GM23338 (cell line): ENCODE results near the gene MTA3. TPM values are rescaled to one million over a fixed set of nuclear protein-coding genes. Genes with fewer than 3 reads are reported as not detected.

Experiments
- ATAC-seq: fragments of 200-7000 bp; cut with Tn5 transposase; 3 replicates; pipeline ENCODE4 v1.9.1; 2020
- DNase-seq: peaks from one replicate; pipeline ENCODE4 v3.0.0-alpha.2; 2015; ENCODE audit warnings: low spot score
- H2AFZ ChIP-seq: fragments of 200-600 bp; sonication (generic); 2 replicates; pipeline ENCODE4 v1.8.0; 2016; ENCODE audit warnings: antibody characterized with exemption, mild to moderate bottlenecking, moderate library complexity
- H3F3A ChIP-seq: fragments of 200-600 bp; sonication (generic); replicated peaks from 2 replicates; pipeline ENCODE4 v1.8.0; 2017; ENCODE audit warnings: antibody characterized with exemption, mixed run types, low read depth
- H3K27ac ChIP-seq: fragments of 200-600 bp; sonication (generic); 2 replicates; pipeline ENCODE4 v1.6.1; 2016; ENCODE audit warnings: low read depth
- H3K27me3 ChIP-seq: fragments of 200-600 bp; sonication (generic); 2 replicates; pipeline ENCODE4 v1.8.0; 2016; ENCODE audit warnings: mild to moderate bottlenecking, mixed run types, moderate library complexity; ENCODE audit not compliant: insufficient read depth
- H3K36me3 ChIP-seq: fragments of 200-600 bp; sonication (generic); 2 replicates; pipeline ENCODE4 v1.8.0; 2016; ENCODE audit warnings: mild to moderate bottlenecking; ENCODE audit not compliant: insufficient read depth
- H3K4me1 ChIP-seq: fragments of 200-600 bp; sonication (generic); 2 replicates; pipeline ENCODE4 v1.8.0; 2016; ENCODE audit warnings: mild to moderate bottlenecking, moderate library complexity; ENCODE audit not compliant: insufficient read depth
- H3K4me2 ChIP-seq: fragments of 200-600 bp; sonication (generic); 2 replicates; pipeline ENCODE4 v1.7.1; 2017; ENCODE audit warnings: mixed run types
- H3K4me3 ChIP-seq: fragments of 200-600 bp; sonication (generic); 2 replicates; pipeline ENCODE4 v1.6.1; 2016; ENCODE audit warnings: mixed run types
- H3K79me2 ChIP-seq: fragments of 200-600 bp; sonication (generic); replicated peaks from 2 replicates; pipeline ENCODE4 v1.8.0; 2017; ENCODE audit warnings: mild to moderate bottlenecking; ENCODE audit not compliant: insufficient read depth
- H3K9me2 ChIP-seq: fragments of 200-600 bp; sonication (generic); 2 replicates; pipeline ENCODE4 v1.8.0; 2017; ENCODE audit not compliant: insufficient read depth
- H4K20me1 ChIP-seq: fragments of 200-600 bp; sonication (generic); replicated peaks from 2 replicates; pipeline ENCODE4 v1.8.0; 2017; ENCODE audit warnings: mild to moderate bottlenecking; ENCODE audit not compliant: insufficient read depth
- H3K27ac Mint-ChIP-seq: 2 replicates; pipeline ENCODE4 v1.8.0; 2020; ENCODE audit warnings: inconsistent platforms, mild to moderate bottlenecking, moderate library complexity, mixed read lengths
- H3K27me3 Mint-ChIP-seq: 3 replicates; pipeline ENCODE4 v1.8.0; 2022; ENCODE audit warnings: low read depth, mild to moderate bottlenecking, moderate library complexity, mixed read lengths, inconsistent platforms; ENCODE audit not compliant: insufficient read depth, poor library complexity
- H3K36me3 Mint-ChIP-seq: 3 replicates; pipeline ENCODE4 v1.8.0; 2021; ENCODE audit warnings: low read depth, mild to moderate bottlenecking, inconsistent platforms, moderate library complexity, mixed read lengths
- H3K4me1 Mint-ChIP-seq: 3 replicates; pipeline ENCODE4 v1.8.0; 2020; ENCODE audit warnings: mild to moderate bottlenecking, inconsistent platforms, mixed read lengths
- H3K4me3 Mint-ChIP-seq: 3 replicates; pipeline ENCODE4 v1.8.0; 2021; ENCODE audit warnings: moderate library complexity, mild to moderate bottlenecking, inconsistent platforms, mixed read lengths
- H3K9me3 Mint-ChIP-seq: 3 replicates; pipeline ENCODE4 v1.8.0; 2020; ENCODE audit warnings: moderate library complexity, mild to moderate bottlenecking, inconsistent platforms, mixed read lengths
- CTCF ChIP-seq, 2 experiments: fragments of 200-600 bp in 1 of 2; sonication (generic) in 1 of 2; conservative IDR thresholded peaks; 2 replicates each; pipeline versions ENCODE4 v1.5.1 to v1.6.1; 2016 to 2017; ENCODE audit warnings: antibody characterized with exemption in 2 of 2, low read depth in 2 of 2, mild to moderate bottlenecking in 2 of 2, moderate library complexity in 1 of 2
- EZH2 ChIP-seq: fragments of 200-600 bp; sonication (generic); IDR thresholded peaks from one replicate; pipeline ENCODE4 v1.8.0; 2017; ENCODE audit warnings: antibody characterized with exemption, mild to moderate bottlenecking, low read depth; ENCODE audit not compliant: unreplicated experiment
- NANOG ChIP-seq: IDR thresholded peaks from 2 replicates; pipeline ENCODE4 v1.6.1; 2016; ENCODE audit warnings: antibody characterized with exemption, borderline replicate concordance
- STAT1 ChIP-seq: IDR thresholded peaks from one replicate; pipeline ENCODE4 v1.6.1; 2016; ENCODE audit warnings: antibody characterized with exemption; ENCODE audit not compliant: unreplicated experiment
- ZNF114 ChIP-seq: fragments of 250-450 bp; sonication (Bioruptor Pico); IDR thresholded peaks from 2 replicates; pipeline ENCODE4 v1.5.0; 2020; ENCODE audit warnings: mild to moderate bottlenecking, moderate library complexity
- ZNF331 ChIP-seq: fragments of 250-450 bp; sonication (Bioruptor Pico); IDR thresholded peaks from 2 replicates; pipeline ENCODE4 v1.5.0; 2020; ENCODE audit warnings: low read depth, mild to moderate bottlenecking, moderate library complexity
- polyA plus RNA-seq: library from polyadenylated mRNA; unstranded; fragments of >200 nt; fragmentation: Nextera tagmentation; extraction: Ambion mirVana; gene quantifications from 2 replicates; pipeline ENCODE4 v1.2.1, GENCODE V29; 2016
- total RNA-seq: library from RNA; depleted of rRNA; stranded (reverse); fragments of >200 nt; shearing (Covaris generic); gene quantifications from 2 replicates; pipeline ENCODE4 v1.2.3, GENCODE V29; 2014
- TF ChIP-seq, protein P1 (sequence below): fragments of 250-450 bp; sonication (Bioruptor Pico); IDR thresholded peaks from 2 replicates; pipeline ENCODE4 v1.5.0; 2020; ENCODE audit warnings: mild to moderate bottlenecking, moderate library complexity
- TF ChIP-seq, protein P2 (sequence below): IDR thresholded peaks from 2 replicates; pipeline ENCODE4 v1.6.1; 2016; ENCODE audit warnings: antibody characterized with exemption
- TF ChIP-seq, protein P3 (sequence below): IDR thresholded peaks from one replicate; pipeline ENCODE4 v1.6.1; 2018; ENCODE audit warnings: antibody characterized with exemption; ENCODE audit not compliant: unreplicated experiment

Gene MTA3
- total and polyA plus RNA-seq, 2 experiments from 2014 or later = 162 to 208 TPM

DNA sequence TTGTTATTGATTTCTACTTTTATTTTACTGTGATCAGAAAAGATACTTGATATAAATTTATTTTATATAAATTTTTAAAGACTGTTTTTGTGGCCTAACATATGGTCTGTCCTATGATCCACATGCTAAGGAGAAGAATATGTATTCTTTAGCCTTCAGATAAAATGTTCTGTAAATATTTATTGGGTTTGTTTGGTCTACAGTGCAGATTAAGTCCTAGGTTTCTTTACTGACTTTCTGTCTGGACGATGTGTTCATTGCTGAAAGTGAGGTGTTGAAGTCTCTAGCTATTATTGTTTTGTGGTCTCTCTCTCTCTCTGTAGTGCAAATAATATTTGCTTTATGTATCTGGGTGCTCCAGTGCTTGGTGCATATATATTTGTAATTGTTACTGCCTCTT, 165.4 kb downstream of the MTA3 start:
- Histone ChIP-seq H3K4me2 (no peak overlapping the region), H3K4me3 (no peak overlapping the region), H3K36me3 (no peaks in the 10 kb centered on the region), H2AFZ (no peak overlapping the region), H3F3A (no peaks in the 10 kb centered on the region), H4K20me1 (no peaks in the 10 kb centered on the region), H3K79me2 (no peaks in the 10 kb centered on the region), H3K27me3 (no peaks in the 10 kb centered on the region), H3K27ac (no peak overlapping the region), H3K4me1 (no peaks in the 10 kb centered on the region), H3K9me2 (no peaks in the 10 kb centered on the region; the same call in 1 of the 2 replicates)
- Mint-ChIP-seq H3K9me3 (peaks cover 20% of the 10 kb centered on the region), H3K36me3 (peaks cover 62% of the 10 kb centered on the region), H3K4me1 (peaks cover 15% of the 10 kb centered on the region), H3K4me3 (no peak overlapping the region), H3K27ac (no peak overlapping the region), H3K27me3 (peaks cover 7% of the 10 kb centered on the region)
- DNase-seq (no peak), ATAC-seq (no peak)
- TF ChIP-seq NANOG (no peak), ZNF331 (CRISPR knock-in tag) (no peak), ZNF114 (no peak), EZH2 (no peak), CTCF (conservative IDR thresholded peaks at IDR 0.05; ENCODE audit: low read depth in 2 of 2) (no peak), STAT1 (no peak)
- TF ChIP-seq, protein P1, sequence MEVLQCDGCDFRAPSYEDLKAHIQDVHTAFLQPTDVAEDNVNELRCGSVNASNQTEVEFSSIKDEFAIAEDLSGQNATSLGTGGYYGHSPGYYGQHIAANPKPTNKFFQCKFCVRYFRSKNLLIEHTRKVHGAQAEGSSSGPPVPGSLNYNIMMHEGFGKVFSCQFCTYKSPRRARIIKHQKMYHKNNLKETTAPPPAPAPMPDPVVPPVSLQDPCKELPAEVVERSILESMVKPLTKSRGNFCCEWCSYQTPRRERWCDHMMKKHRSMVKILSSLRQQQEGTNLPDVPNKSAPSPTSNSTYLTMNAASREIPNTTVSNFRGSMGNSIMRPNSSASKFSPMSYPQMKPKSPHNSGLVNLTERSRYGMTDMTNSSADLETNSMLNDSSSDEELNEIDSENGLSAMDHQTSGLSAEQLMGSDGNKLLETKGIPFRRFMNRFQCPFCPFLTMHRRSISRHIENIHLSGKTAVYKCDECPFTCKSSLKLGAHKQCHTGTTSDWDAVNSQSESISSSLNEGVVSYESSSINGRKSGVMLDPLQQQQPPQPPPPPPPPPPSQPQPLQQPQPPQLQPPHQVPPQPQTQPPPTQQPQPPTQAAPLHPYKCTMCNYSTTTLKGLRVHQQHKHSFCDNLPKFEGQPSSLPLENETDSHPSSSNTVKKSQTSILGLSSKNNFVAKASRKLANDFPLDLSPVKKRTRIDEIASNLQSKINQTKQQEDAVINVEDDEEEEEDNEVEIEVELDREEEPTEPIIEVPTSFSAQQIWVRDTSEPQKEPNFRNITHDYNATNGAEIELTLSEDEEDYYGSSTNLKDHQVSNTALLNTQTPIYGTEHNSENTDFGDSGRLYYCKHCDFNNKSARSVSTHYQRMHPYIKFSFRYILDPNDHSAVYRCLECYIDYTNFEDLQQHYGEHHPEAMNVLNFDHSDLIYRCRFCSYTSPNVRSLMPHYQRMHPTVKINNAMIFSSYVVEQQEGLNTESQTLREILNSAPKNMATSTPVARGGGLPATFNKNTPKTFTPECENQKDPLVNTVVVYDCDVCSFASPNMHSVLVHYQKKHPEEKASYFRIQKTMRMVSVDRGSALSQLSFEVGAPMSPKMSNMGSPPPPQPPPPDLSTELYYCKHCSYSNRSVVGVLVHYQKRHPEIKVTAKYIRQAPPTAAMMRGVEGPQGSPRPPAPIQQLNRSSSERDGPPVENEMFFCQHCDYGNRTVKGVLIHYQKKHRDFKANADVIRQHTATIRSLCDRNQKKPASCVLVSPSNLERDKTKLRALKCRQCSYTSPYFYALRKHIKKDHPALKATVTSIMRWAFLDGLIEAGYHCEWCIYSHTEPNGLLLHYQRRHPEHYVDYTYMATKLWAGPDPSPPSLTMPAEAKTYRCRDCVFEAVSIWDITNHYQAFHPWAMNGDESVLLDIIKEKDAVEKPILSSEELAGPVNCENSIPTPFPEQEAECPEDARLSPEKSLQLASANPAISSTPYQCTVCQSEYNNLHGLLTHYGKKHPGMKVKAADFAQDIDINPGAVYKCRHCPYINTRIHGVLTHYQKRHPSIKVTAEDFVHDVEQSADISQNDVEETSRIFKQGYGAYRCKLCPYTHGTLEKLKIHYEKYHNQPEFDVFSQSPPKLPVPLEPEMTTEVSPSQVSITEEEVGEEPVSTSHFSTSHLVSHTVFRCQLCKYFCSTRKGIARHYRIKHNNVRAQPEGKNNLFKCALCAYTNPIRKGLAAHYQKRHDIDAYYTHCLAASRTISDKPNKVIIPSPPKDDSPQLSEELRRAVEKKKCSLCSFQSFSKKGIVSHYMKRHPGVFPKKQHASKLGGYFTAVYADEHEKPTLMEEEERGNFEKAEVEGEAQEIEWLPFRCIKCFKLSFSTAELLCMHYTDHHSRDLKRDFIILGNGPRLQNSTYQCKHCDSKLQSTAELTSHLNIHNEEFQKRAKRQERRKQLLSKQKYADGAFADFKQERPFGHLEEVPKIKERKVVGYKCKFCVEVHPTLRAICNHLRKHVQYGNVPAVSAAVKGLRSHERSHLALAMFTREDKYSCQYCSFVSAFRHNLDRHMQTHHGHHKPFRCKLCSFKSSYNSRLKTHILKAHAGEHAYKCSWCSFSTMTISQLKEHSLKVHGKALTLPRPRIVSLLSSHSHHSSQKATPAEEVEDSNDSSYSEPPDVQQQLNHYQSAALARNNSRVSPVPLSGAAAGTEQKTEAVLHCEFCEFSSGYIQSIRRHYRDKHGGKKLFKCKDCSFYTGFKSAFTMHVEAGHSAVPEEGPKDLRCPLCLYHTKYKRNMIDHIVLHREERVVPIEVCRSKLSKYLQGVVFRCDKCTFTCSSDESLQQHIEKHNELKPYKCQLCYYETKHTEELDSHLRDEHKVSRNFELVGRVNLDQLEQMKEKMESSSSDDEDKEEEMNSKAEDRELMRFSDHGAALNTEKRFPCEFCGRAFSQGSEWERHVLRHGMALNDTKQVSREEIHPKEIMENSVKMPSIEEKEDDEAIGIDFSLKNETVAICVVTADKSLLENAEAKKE = no peak
- TF ChIP-seq, protein P2, sequence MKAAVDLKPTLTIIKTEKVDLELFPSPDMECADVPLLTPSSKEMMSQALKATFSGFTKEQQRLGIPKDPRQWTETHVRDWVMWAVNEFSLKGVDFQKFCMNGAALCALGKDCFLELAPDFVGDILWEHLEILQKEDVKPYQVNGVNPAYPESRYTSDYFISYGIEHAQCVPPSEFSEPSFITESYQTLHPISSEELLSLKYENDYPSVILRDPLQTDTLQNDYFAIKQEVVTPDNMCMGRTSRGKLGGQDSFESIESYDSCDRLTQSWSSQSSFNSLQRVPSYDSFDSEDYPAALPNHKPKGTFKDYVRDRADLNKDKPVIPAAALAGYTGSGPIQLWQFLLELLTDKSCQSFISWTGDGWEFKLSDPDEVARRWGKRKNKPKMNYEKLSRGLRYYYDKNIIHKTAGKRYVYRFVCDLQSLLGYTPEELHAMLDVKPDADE = no peak
- TF ChIP-seq, protein P3, sequence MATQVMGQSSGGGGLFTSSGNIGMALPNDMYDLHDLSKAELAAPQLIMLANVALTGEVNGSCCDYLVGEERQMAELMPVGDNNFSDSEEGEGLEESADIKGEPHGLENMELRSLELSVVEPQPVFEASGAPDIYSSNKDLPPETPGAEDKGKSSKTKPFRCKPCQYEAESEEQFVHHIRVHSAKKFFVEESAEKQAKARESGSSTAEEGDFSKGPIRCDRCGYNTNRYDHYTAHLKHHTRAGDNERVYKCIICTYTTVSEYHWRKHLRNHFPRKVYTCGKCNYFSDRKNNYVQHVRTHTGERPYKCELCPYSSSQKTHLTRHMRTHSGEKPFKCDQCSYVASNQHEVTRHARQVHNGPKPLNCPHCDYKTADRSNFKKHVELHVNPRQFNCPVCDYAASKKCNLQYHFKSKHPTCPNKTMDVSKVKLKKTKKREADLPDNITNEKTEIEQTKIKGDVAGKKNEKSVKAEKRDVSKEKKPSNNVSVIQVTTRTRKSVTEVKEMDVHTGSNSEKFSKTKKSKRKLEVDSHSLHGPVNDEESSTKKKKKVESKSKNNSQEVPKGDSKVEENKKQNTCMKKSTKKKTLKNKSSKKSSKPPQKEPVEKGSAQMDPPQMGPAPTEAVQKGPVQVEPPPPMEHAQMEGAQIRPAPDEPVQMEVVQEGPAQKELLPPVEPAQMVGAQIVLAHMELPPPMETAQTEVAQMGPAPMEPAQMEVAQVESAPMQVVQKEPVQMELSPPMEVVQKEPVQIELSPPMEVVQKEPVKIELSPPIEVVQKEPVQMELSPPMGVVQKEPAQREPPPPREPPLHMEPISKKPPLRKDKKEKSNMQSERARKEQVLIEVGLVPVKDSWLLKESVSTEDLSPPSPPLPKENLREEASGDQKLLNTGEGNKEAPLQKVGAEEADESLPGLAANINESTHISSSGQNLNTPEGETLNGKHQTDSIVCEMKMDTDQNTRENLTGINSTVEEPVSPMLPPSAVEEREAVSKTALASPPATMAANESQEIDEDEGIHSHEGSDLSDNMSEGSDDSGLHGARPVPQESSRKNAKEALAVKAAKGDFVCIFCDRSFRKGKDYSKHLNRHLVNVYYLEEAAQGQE = no peak
